HG03139 (cell line): ENCODE results near the gene GALNT10.
A peak's percentile ranks its signal among the peaks of the same experiment; 100 is the strongest.
"Not testable (repeated sequence)": the region's sequence is repeated elsewhere in the genome, so short reads cannot be mapped to it uniquely, and the experiment has no call there.

Experiments used
- ATAC-seq: cut with Tn5 transposase; IDR thresholded peaks from one replicate; pipeline ENCODE4 v1.9.1; 2021; ENCODE audit not compliant: unreplicated experiment

Gene GALNT10

DNA sequence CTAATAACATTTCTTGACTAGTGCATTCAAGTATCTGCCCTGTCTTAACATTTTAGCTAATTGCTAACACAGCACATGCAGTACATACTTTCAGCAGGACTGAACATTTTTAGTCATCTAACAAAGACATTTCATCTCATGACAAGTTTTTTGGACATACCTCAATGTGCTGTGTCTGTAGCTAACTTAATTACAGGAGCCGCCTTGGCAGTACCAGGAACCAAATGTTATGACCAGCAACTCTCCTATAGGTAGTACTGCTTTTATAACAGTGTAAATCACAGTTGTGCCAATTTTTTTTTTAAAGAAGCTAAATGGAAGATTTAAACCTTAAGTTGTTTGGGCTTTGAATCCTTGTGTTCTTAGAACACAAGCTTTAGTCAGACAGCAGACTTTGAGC, 155.9 kb downstream of the GALNT10 start:
- no peak for ATAC-seq

GRCh38 chr5:154349626-154350264, 159.2 kb downstream of the GALNT10 start:
- ATAC-seq, result no peak

DNA sequence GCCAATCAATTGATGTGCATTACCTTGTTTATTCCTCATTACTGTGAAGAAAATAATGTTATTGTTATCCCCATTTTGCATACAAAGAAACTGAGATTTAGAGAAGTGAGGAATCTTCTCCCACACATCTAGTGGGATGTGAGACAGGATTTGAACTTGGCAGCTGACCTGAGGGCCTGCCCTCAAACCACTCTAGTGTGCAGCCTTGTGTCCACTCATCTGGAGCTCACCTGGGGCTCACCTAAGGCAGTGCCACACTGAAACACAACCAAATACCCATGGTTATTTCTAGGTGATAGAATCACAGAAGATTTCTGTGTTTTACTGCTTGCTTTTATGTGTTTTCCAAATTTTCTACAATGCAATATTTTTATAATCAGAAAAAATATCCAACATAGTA, 160.6 kb downstream of the GALNT10 start:
- ATAC-seq, result no peak

GRCh38 chr5:154351566-154351965, 161.0 kb downstream of the GALNT10 start:
- ATAC-seq, result no peak

DNA sequence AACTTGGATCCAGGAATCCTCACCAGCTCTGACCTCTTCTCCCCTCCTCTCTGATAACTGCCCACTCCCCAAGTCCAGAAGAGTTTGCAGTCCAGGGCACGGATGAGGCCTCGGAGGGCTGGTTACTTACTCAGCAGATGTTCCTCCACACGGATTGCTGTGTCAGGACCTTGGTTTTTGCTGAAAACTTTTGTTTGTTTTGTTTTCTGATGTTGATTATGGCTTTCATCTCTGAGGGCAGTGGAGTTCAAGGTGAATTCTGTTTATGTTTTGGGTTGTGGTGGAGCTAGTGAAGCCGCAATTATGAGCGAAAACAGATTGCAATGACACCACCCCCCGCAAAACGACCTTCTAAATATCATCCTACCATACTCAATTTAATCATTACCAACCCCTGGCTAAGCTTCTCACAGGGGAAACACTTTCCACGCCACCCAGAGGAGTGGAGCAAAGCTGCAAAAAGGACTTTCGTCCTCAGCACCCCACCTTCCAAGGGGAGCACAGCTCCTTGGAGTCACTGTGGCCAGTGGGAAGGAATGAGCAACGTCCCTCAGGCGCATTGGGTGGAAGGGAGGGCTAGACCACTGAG, 162.5 kb downstream of the GALNT10 start:
- no peak for ATAC-seq

- ATAC-seq, result no peak
Measured at GRCh38 chr5:154355129-154355611, 164.6 kb downstream of the GALNT10 start.

GRCh38 chr5:154356020-154356655, 165.6 kb downstream of the GALNT10 start:
- ATAC-seq, result no peak

DNA sequence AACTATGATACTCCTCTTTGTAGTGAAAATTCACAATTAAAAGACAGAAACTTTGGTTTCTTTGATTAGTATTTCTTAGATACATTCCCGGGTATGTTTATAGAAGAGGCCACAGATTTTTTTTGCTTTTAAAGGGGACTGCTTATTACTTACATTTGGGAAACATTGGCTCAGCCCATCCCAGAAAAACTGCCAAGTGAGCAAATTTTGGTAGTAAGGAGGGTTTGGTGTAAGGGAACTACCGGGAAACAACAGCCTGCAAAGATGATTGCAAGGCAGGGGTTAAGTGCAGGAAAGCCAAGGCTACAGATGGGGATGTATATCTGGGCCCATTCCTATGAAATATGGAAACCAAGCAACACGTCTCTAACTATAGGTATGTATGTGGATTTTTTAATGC, 166.4 kb downstream of the GALNT10 start:
- ATAC-seq, result no peak

DNA sequence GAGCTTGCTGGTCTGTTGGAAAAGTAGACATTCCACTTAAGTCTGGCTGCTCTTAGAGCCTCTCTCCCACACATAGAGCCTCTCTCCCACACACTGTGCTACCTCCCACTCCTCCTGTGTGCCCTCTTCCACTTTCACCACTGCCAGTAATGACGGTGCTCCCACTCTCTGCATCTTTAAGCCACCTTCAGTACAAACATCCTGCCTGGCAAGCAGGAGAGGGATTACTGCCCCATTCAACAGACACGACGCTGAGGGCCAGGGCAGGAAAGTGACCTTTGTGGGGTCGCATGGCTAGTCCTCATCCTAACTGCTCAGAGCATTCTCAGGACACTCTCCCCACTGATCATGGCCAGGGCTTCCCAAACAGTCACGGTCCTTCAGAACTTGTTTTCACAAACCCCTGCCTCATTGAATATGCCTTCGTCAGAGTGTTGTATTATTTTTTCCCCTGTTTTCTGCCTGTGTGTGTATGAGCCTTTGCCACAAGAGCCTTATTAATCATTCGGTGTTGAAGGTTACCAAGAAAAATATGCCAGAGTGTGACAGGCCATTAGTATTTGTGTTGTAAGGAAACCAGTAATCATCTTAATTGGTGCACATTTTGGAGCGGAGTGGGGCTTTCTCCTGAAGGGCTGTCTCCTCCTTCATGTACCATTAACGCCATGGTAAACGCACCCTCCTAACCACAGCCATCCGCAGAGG, 168.1 kb downstream of the GALNT10 start:
- no peak for ATAC-seq

GRCh38 chr5:154359221-154359573, 168.7 kb downstream of the GALNT10 start:
- no peak for ATAC-seq

DNA sequence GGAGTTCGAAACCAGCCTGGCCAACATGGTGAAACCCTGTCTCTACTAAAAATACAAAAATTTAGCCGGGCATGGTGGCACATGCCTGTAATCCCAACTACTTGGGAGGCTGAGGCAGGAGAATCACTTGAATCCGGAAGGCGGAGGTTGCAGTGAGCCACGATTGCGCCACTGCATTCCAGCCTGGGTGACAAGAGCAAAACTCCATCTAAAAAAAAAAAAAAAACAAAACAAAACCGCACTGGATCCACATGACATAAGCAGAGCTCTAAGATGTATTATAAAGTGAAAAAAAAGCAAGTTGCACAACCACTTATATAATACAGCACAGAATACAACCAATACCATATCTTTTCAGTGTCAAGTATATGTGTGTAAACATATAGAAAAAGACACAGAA, 169.7 kb downstream of the GALNT10 start:
- not testable (repeated sequence) for ATAC-seq

DNA sequence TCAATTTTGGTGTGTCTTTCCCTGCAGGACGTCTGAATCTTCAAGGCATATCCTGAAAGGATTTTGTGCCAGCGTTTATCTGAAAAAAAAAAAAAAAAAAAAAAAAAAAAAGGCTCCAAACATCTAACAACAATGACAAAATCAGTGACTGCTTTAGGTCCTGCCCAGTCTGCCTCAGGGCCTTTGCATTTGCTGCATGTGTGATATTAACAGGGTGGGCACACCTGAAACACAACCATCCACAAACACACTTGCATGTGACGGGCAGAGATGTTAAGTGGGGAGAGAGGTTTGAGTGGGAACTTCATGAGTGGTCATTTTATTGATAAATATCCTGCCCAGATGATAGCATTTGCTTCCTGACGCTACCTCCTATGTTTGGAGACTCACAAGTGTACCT, 172.9 kb downstream of the GALNT10 start:
- no peak for ATAC-seq

- ATAC-seq, result no peak
Measured at GRCh38 chr5:154364771-154365170, 174.2 kb downstream of the GALNT10 start.

GRCh38 chr5:154365823-154366222, 175.3 kb downstream of the GALNT10 start:
- ATAC-seq, result no peak

GRCh38 chr5:154366353-154366752, 175.8 kb downstream of the GALNT10 start:
- ATAC-seq, result no peak

DNA sequence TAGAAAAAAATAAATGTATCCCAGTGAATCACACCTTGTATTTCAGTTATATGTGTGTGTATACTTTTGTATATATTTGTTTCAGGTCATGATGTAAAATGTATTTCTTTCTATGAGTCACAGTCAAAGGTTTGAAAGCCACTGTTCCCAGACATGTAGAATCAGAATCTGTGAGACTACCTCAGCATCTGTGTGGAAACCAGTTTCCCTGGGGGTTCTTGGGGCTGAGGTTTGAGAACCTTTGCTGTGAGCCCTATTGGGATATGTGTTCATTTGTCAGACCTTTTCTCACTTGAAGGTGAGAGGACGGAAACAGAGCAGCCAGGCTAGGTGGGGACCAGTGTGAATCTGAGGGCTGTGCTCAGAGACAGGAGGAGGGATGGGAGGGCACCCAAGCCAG, 176.6 kb downstream of the GALNT10 start:
- ATAC-seq, result peak; percentile 76

- ATAC-seq, result no peak
Measured at GRCh38 chr5:154368041-154368800, 177.7 kb downstream of the GALNT10 start.

GRCh38 chr5:154369682-154370081, 179.1 kb downstream of the GALNT10 start:
- ATAC-seq, result no peak

- no peak for ATAC-seq
Measured at GRCh38 chr5:154370119-154370518, 179.6 kb downstream of the GALNT10 start.

DNA sequence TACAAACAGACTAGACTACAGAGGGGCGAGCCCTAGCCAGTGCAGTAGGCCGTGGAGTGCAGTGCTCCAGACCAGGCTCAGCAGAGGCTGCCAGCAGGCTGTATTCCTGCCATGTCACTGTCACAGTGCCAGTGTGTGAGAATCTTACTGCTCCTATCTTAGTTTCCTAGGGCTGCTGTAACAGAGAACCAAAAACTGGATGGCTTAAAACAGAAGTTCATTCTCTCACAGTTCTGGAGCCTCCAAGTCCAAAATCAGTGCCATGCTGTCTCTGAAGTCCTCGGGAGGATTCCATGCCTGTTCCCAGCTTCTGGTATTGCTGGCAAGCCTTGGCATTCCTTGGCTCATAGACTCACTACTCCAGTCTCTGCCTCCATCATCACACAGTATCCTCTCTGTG, 180.3 kb downstream of the GALNT10 start:
- ATAC-seq, result no peak

DNA sequence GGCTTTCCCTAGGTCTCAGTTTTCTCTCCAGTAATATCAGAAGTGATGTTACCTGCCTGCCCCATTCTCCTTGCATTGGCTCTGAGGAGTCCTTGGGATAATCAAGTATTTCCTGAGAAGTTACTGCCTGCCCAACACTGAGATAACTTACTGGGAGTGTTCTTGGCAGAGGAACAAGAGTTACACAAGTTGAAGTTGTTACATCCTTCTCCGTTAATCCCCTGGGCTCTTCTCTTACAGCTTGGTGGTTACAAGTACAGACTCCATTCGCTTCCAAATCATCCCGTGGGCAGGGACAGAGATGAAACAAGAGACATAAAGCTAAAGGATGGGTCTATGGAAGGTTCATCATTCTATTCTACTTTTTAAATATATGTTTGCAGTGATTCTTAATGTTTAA, 181.2 kb downstream of the GALNT10 start:
- ATAC-seq, result no peak
